A549 (cell line): ENCODE results near the gene MR1. TPM values are rescaled to one million over a fixed set of nuclear protein-coding genes. Genes with fewer than 3 reads are reported as not detected.
"Not testable (repeated sequence)": the region's sequence is repeated elsewhere in the genome, so short reads cannot be mapped to it uniquely, and the experiment has no call there.

Experiments
- ATAC-seq, 2 experiments: fragments of 200-7000 bp in 1 of 2; fragments of >200 bp in 1 of 2; cut with Nextera tagmentation in 1 of 2; cut with Tn5 transposase in 1 of 2; 3 replicates each; pipeline versions ENCODE4 v1.8.0 to v1.9.1; 2018 to 2020; ENCODE audit warnings: mild to moderate bottlenecking in 1 of 2, moderate library complexity in 1 of 2
- CTCF ChIA-PET: fragments of 300-600 bp; sonication (Branson Sonifier 250); formaldehyde crosslinking; extraction: SDS; loops from one replicate; lab custom pipeline; 2021; ENCODE audit warnings: antibody characterized with exemption, inconsistent platforms; lab: Yijun Ruan, JAX
- POLR2A ChIA-PET: fragments of 350-600 bp; formaldehyde crosslinking; extraction: SDS; loops from one replicate; lab custom pipeline; 2021; ENCODE audit warnings: antibody characterized with exemption, inconsistent platforms; lab: Yijun Ruan, JAX
- DNase-seq, 2 experiments: peaks; one replicate each; pipeline versions ENCODE4 v3.0.0 to v3.0.0-alpha.2; 2011 to 2016; ENCODE audit warnings: low read depth in 1 of 2, low spot score in 1 of 2
- FAIRE-seq: peaks from 2 replicates; lab custom pipeline; 2011; peaks lifted over from hg19 to GRCh38; lab: Jason Lieb, UNC
- H3K27ac ChIP-seq, 2 experiments: fragments of >200 bp; sonication (Bioruptor Twin); formaldehyde crosslinking; 3 replicates each; pipeline ENCODE4 v1.5.1; 2016 to 2017
- H3K4me1 ChIP-seq: fragments of >200 bp; sonication (Bioruptor Twin); formaldehyde crosslinking; 3 replicates; pipeline ENCODE4 v1.6.1; 2016
- H3K4me2 ChIP-seq: fragments of >200 bp; sonication (Bioruptor Twin); formaldehyde crosslinking; 3 replicates; pipeline ENCODE4 v1.6.1; 2016
- H3K4me3 ChIP-seq: fragments of >200 bp; sonication (Bioruptor Twin); formaldehyde crosslinking; 3 replicates; pipeline ENCODE4 v1.5.1; 2016
- H3K9me3 ChIP-seq: fragments of >200 bp; sonication (Bioruptor Twin); formaldehyde crosslinking; 3 replicates; pipeline ENCODE4 v1.6.1; 2016
- BCL3 ChIP-seq: fragments of >200 bp; sonication (Bioruptor Twin); formaldehyde crosslinking; IDR thresholded peaks from 3 replicates; pipeline ENCODE4 v1.6.1; 2016
- CEBPB ChIP-seq, 2 experiments: fragments of >200 bp in 1 of 2; sonication (Bioruptor Twin) in 1 of 2; formaldehyde crosslinking in 1 of 2; IDR thresholded peaks; 2 replicates each; pipeline ENCODE4 v1.6.1; 2012 to 2016
- CHD4 ChIP-seq: fragments of 200-600 bp; sonication (generic); IDR thresholded peaks from 2 replicates; pipeline ENCODE4 v1.6.1; 2016; ENCODE audit warnings: antibody characterized with exemption, mild to moderate bottlenecking, borderline replicate concordance
- CTCF ChIP-seq: fragments of >200 bp; sonication (Bioruptor Twin); formaldehyde crosslinking; IDR thresholded peaks from 3 replicates; pipeline ENCODE4 v1.5.1; 2016
- EHF ChIP-seq: fragments of 250-450 bp; sonication (Bioruptor Pico); IDR thresholded peaks from 2 replicates; pipeline ENCODE4 v1.5.0; 2020; ENCODE audit warnings: mild to moderate bottlenecking
- EHMT2 ChIP-seq: fragments of 200-600 bp; sonication (generic); IDR thresholded peaks from 2 replicates; pipeline ENCODE4 v1.6.1; 2016; ENCODE audit warnings: antibody characterized with exemption, low read depth, mild to moderate bottlenecking, moderate library complexity
- EP300 ChIP-seq, 2 experiments: fragments of >200 bp; sonication (Bioruptor Twin); formaldehyde crosslinking; IDR thresholded peaks; 2 replicates in 1 of 2; 3 replicates in 1 of 2; pipeline ENCODE4 v1.6.1; 2016 to 2017
- FOSL2 ChIP-seq, 2 experiments: fragments of 450-650 bp in 1 of 2; fragments of >200 bp in 1 of 2; sonication (Bioruptor Twin) in 1 of 2; formaldehyde crosslinking; IDR thresholded peaks; 2 replicates each; pipeline versions ENCODE4 v1.5.0 to v1.6.1; 2016 to 2020; ENCODE audit warnings: mild to moderate bottlenecking in 1 of 2, moderate library complexity in 1 of 2
- FOXS1 ChIP-seq: fragments of 250-450 bp; sonication (Bioruptor Pico); IDR thresholded peaks from 2 replicates; pipeline ENCODE4 v1.5.0; 2020; ENCODE audit warnings: mild to moderate bottlenecking, moderate library complexity
- GATA3 ChIP-seq: IDR thresholded peaks from 2 replicates; pipeline ENCODE4 v1.6.1; 2012; ENCODE audit warnings: borderline replicate concordance
- HDAC2 ChIP-seq: fragments of 200-600 bp; sonication (generic); IDR thresholded peaks from 2 replicates; pipeline ENCODE4 v1.6.1; 2016
- HOXB5 ChIP-seq: fragments of 250-450 bp; sonication (Bioruptor Pico); IDR thresholded peaks from 2 replicates; pipeline ENCODE4 v1.5.0; 2020; ENCODE audit warnings: mild to moderate bottlenecking, moderate library complexity
- JUN ChIP-seq, 2 experiments: fragments of >200 bp; sonication (Bioruptor Twin); formaldehyde crosslinking; IDR thresholded peaks; 2 replicates in 1 of 2; 3 replicates in 1 of 2; pipeline ENCODE4 v1.6.1; 2016 to 2017
- KDM1A ChIP-seq: fragments of 200-600 bp; sonication (generic); IDR thresholded peaks from 2 replicates; pipeline ENCODE4 v1.6.1; 2016; ENCODE audit warnings: low read depth, mild to moderate bottlenecking
- KDM5A ChIP-seq: fragments of 200-600 bp; sonication (generic); IDR thresholded peaks from 2 replicates; pipeline ENCODE4 v1.6.1; 2016; ENCODE audit warnings: antibody characterized with exemption, mild to moderate bottlenecking
- NFE2L2 ChIP-seq: fragments of 150-350 bp; conservative IDR thresholded peaks from 2 replicates; pipeline ENCODE4 v1.6.1; 2014; ENCODE audit warnings: low read length
- NPAS2 ChIP-seq: fragments of 250-450 bp; sonication (Bioruptor Pico); IDR thresholded peaks from 2 replicates; pipeline ENCODE4 v1.8.0; 2022; ENCODE audit warnings: mild to moderate bottlenecking, moderate library complexity, borderline replicate concordance
- POLR2A ChIP-seq: IDR thresholded peaks from 2 replicates; pipeline ENCODE4 v1.6.1; 2012; ENCODE audit warnings: mild to moderate bottlenecking, low read length
- POLR2AphosphoS2 ChIP-seq: conservative IDR thresholded peaks from 2 replicates; pipeline ENCODE4 v1.6.1; 2012; ENCODE audit warnings: low read length, improper control_type of control experiment, inconsistent platforms
- RARB ChIP-seq: fragments of 250-450 bp; sonication (Bioruptor Pico); IDR thresholded peaks from 2 replicates; pipeline ENCODE4 v1.8.0; 2021; ENCODE audit warnings: mild to moderate bottlenecking, moderate library complexity
- RNF2 ChIP-seq: fragments of 200-600 bp; sonication (generic); IDR thresholded peaks from 2 replicates; pipeline ENCODE4 v1.6.1; 2016; ENCODE audit warnings: low read depth, mild to moderate bottlenecking, antibody characterized with exemption, moderate library complexity, borderline replicate concordance
- SMC3 ChIP-seq: fragments of >200 bp; sonication (Bioruptor Twin); formaldehyde crosslinking; IDR thresholded peaks from 3 replicates; pipeline ENCODE4 v1.6.1; 2018; ENCODE audit warnings: inconsistent platforms
- SREBF2 ChIP-seq: fragments of 450-650 bp; IDR thresholded peaks from 2 replicates; pipeline ENCODE4 v1.6.1; 2014; ENCODE audit warnings: mild to moderate bottlenecking, moderate library complexity
- TFCP2L1 ChIP-seq: fragments of 250-450 bp; sonication (Bioruptor Pico); IDR thresholded peaks from 2 replicates; pipeline ENCODE4 v1.5.0; 2021; ENCODE audit warnings: mild to moderate bottlenecking
- ZC3H11A ChIP-seq: fragments of 450-650 bp; IDR thresholded peaks from 2 replicates; pipeline ENCODE4 v1.6.1; 2014; ENCODE audit warnings: antibody characterized with exemption, mild to moderate bottlenecking
- WGBS: methylation state at CpG from one replicate; pipeline ENCODE4 v1.1.6; 2017; ENCODE audit errors: missing lambda C conversion rate; 5-methylcytosine and 5-hydroxymethylcytosine counted together
- polyA plus RNA-seq, 4 experiments: library from polyadenylated mRNA; depleted of rRNA in 3 of 4; stranded (reverse); fragments of >200 nt; fragmentation: RNase III in 1 of 4; extraction: RNeasy Plus Mini Kit Qiagen cat#74134 plus additional on column Dnase treatment in 1 of 4; gene quantifications; 2 replicates in 3 of 4; 3 replicates in 1 of 4; pipeline ENCODE4 v1.2.3, GENCODE V29; 2011 to 2017
- TF ChIP-seq, protein P1 (sequence below): fragments of 250-450 bp; sonication (Bioruptor Pico); IDR thresholded peaks from 2 replicates; pipeline ENCODE4 v1.5.0; 2021; ENCODE audit warnings: mild to moderate bottlenecking, moderate library complexity, borderline replicate concordance

Gene MR1
- polyA plus RNA-seq, 2 of the 4 experiments (the other 2 are of a cell fraction) = 8.3 to 17.2 TPM

DNA sequence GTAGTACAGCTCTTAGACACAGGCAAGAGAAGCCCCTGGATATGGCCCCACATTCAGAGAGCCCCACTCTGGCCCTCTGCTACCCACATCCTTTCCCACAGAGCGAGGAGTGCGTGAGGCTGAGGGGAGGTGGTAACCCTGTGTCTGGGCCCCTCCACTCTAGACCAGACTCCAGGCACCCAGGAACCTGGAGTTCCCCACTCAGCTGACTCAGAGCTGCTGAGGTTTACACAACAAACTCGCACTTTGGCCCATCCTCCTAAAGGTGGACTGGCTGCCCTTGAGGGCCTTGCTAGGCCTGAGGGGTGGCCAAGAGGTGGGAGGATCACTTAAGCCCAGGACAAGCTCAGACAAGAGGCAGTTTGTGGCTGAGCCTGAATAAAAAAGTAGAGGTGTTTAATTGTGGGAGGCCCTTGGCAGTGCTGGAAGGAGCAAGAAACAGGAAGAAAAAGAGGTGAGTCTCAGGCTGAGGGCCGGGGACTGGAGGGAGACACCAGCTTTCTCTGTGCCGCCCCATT is 10.7 kb downstream of the MR1 start (continued):
- TF ChIP-seq EHMT2 = no peak
- no peak for TF ChIP-seq NPAS2 (CRISPR knock-in tag)
- TF ChIP-seq POLR2A = no peak
- TF ChIP-seq FOSL2 (IDR thresholded peaks at IDR 0.05) = no peak
- TF ChIP-seq FOSL2 (CRISPR knock-in tag; IDR thresholded peaks at IDR 0.05) = peak; percentile 63
- TF ChIP-seq CEBPB (IDR thresholded peaks at IDR 0.05) = peak in 1 of 2 experiments; percentile 45; a peak in 1 of 4 replicates
- no peak for TF ChIP-seq SREBF2
- TF ChIP-seq, all 56 proteins: peak for 3

DNA sequence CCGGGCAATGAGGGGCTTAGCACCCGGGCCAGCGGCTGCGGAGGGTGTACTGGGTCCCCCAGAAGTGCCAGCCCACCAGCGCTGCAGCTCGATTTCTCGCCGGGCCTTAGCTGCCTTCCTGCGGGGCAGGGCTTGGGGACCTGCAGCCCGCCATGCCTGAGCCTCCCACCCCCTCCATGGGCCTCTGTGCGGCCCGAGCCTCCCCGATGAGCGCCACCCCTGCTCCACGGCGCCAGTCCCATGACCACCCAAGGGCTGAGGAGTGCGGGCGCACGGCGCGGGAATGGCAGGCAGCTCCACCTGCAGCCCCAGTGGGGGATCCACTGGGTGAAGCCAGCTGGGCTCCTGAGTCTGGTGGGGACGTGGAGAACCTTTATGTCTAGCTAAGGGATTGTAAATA is 12.2 kb downstream of the MR1 start:
- DNase-seq, H3K4me2 ChIP-seq, FAIRE-seq, H3K9me3 ChIP-seq, H3K4me3 ChIP-seq, H3K27ac ChIP-seq, ATAC-seq, POLR2A ChIA-PET: not testable (repeated sequence)
- 97% methylated on average over 12 of the region's 22 CpGs for WGBS
- CTCF ChIA-PET = interaction anchor here (5.1 kb wide), 1 partner anchor 96 kb away, joined by 26 read pairs; no protein-coding TSS in a partner anchor
- H3K4me1 ChIP-seq = peaks cover 28% of the 10 kb centered on the region

DNA sequence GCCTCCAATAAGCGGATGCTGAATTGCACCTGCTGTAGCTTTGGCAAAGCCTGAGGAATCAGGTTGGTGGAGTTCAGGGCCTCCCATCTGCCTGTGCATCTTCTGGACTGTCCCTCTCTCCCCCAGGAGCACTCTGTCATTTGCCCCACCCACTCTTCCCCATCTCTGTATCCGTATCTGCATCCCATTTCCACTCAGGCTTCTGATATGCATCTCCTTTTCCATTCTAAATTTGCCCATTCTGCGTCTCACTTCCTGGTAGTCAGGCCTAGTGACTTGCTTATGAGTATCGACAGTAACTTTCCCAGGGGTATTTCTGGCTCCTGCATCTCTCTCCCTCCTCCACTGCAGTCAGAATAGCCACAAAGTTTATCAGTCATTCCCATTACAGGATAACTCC is 15.6 kb downstream of the MR1 start:
- Histone ChIP-seq H3K27ac (no peak overlapping the region), H3K4me3 (no peak overlapping the region), H3K9me3 (no peaks in the 10 kb centered on the region), H3K4me2 (no peak overlapping the region), H3K4me1 (peaks cover 8% of the 10 kb centered on the region)
- DNase-seq = no peak
- CTCF ChIA-PET = no interaction called here
- FAIRE-seq = no peak
- POLR2A ChIA-PET = no interaction called here
- WGBS = 81% methylated on average over 4 of the region's 4 CpGs
- TF ChIP-seq POLR2AphosphoS2 = no peak
- no peak for TF ChIP-seq HOXB5 (CRISPR knock-in tag)
- no peak for TF ChIP-seq POLR2A
- TF ChIP-seq SMC3 = no peak
- TF ChIP-seq EP300 (IDR thresholded peaks at IDR 0.05) = no peak
- TF ChIP-seq FOSL2 (IDR thresholded peaks at IDR 0.05) = no peak
- no peak for TF ChIP-seq FOSL2 (CRISPR knock-in tag; IDR thresholded peaks at IDR 0.05)
- TF ChIP-seq EHF (CRISPR knock-in tag) = no peak
- no peak for TF ChIP-seq TFCP2L1 (CRISPR knock-in tag)
- TF ChIP-seq HDAC2 = no peak
- TF ChIP-seq RARB (CRISPR knock-in tag) = no peak
- no peak for TF ChIP-seq FOXS1 (CRISPR knock-in tag)
- ATAC-seq = no peak

DNA sequence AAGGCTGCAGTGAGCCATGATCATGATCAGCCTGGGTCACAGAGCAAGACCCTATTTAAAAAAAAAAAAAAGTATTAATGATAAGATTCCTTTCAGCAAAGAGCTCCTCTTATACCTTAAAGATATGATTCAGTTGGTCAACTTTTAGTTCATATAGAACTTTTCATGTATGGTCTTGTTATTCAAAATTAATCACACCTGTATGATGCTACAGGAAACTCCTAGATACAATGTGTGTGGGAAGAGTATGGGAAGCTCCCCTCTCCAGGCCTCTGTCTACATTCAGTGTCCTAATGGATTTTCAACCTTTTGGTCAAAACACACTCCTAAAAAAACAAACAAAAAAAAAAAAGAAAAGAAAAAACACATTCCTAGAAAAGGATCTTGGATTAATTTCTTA is 17.1 kb downstream of the MR1 start:
- TF ChIP-seq KDM1A (no peak), JUN (IDR thresholded peaks at IDR 0.05) (no peak), FOXS1 (CRISPR knock-in tag) (no peak), NFE2L2 (no peak), BCL3 (no peak), KDM5A (no peak), POLR2AphosphoS2 (no peak), TFCP2L1 (CRISPR knock-in tag) (no peak), ZC3H11A (no peak), NPAS2 (CRISPR knock-in tag) (no peak), CTCF (no peak), RNF2 (no peak), CHD4 (no peak), POLR2A (no peak), GATA3 (no peak), SMC3 (no peak)
- TF ChIP-seq, protein P1, sequence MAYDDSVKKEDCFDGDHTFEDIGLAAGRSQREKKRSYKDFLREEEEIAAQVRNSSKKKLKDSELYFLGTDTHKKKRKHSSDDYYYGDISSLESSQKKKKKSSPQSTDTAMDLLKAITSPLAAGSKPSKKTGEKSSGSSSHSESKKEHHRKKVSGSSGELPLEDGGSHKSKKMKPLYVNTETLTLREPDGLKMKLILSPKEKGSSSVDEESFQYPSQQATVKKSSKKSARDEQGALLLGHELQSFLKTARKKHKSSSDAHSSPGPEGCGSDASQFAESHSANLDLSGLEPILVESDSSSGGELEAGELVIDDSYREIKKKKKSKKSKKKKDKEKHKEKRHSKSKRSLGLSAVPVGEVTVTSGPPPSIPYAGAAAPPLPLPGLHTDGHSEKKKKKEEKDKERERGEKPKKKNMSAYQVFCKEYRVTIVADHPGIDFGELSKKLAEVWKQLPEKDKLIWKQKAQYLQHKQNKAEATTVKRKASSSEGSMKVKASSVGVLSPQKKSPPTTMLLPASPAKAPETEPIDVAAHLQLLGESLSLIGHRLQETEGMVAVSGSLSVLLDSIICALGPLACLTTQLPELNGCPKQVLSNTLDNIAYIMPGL (CRISPR knock-in tag) = no peak
- no peaks in the 10 kb centered on the region for H3K4me1 ChIP-seq
- ChIA-PET POLR2A (no interaction called here), CTCF (interaction anchor here (0.6 to 1.2 kb wide), 2 partner anchors 28 to 92 kb away, joined by 3 to 4 read pairs; no protein-coding TSS in a partner anchor)
- H3K27ac ChIP-seq = no peak overlapping the region
- no peak for ATAC-seq
- no peak overlapping the region for H3K4me3 ChIP-seq
- H3K4me2 ChIP-seq = no peak overlapping the region
- no peak for DNase-seq
- no peak for FAIRE-seq
- H3K9me3 ChIP-seq = no peaks in the 10 kb centered on the region
